ENCODE results near the gene UBL4A. TPM values are rescaled to one million over a fixed set of nuclear protein-coding genes. Genes with fewer than 3 reads are reported as not detected.

Gene UBL4A
- total RNA-seq, 1 experiment from 2014 or later, result 37.4 TPM

DNA sequence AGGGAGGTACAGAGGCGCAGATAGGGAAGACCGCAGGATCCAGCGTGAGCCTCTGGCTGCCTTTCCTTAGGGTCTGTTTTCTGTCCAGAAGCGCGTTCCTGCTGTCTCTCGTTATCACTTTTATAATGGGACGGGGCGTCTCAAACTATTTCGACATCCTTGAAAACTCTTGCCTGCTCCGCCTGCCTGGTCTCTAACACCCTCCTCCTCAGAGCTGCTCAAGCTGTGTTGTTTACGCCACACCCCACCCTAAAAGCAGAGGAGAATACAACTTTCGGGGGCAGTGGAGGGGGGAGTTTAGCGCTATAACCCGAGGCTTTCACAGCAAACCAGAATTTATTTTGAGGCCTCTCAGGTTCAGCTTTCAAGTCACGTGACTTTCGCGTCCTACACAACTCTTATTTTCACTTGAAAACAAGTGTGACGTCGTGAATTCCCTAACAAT is 30.3 kb upstream of the UBL4A start:
- BruUV-seq (replicated peaks), result TSS peak; percentile 89
- no peaks in the 10 kb centered on the region for H4K20me1 ChIP-seq (ENCODE audit: insufficient read depth)
- no peaks in the 10 kb centered on the region for H3K9me2 ChIP-seq (ENCODE audit: insufficient read depth)
- CTCF ChIA-PET, result no interaction called here
- intact Hi-C loops (cut with micrococcal nuclease), result no loop called here
- H3K79me2 ChIP-seq (ENCODE audit: insufficient read depth, low read length), result no peaks in the 10 kb centered on the region
- H3K4me3 ChIP-seq (replicated peaks in 1 of 2; ENCODE audit: low read depth in 1 of 2, low read length in 2 of 2), result peak overlapping the region; percentile 44 to 70
- peak overlapping the region; percentile 78 for H3K4me2 ChIP-seq (ENCODE audit: low read length)
- ATAC-seq (peak; percentile 2; the same call in 1 of the 2 replicates), DNase-seq (ENCODE audit: low read depth, low spot score) (no peak)
- TF ChIP-seq POLR2A (IDR thresholded peaks at IDR 0.05; ENCODE audit: borderline replicate concordance, extremely low read depth, insufficient read depth, insufficient read length), result peak; percentile 5
- no peak for TF ChIP-seq FOSL1 (IDR thresholded peaks at IDR 0.05; ENCODE audit: low read depth)
- peak overlapping the region; percentile 51 for H3K9ac ChIP-seq (ENCODE audit: low read length)
- RAD21 ChIA-PET (ENCODE audit: low non-redundant PET in 1 of 2, low total read pairs in 2 of 2, uncharacterized antibody in 2 of 2, unreplicated experiment in 2 of 2), result no interaction called here
- H3K36me3 ChIP-seq (ENCODE audit: control insufficient read depth in 1 of 2, insufficient read depth in 2 of 2, low read length in 2 of 2), result no peaks in the 10 kb centered on the region
- H2AFZ ChIP-seq (ENCODE audit: low read depth, low read length, poor library complexity, severe bottlenecking), result no peak overlapping the region
- H3K27me3 ChIP-seq (ENCODE audit: insufficient read depth, low read length), result no peaks in the 10 kb centered on the region
- POLR2A ChIA-PET, result no interaction called here
- no peaks in the 10 kb centered on the region for H3K9me3 ChIP-seq (ENCODE audit: control insufficient read depth in 1 of 2, insufficient read depth in 1 of 2, low read depth in 1 of 2, low read length in 2 of 2)
- peak overlapping the region; percentile 49 for H3K27ac ChIP-seq (ENCODE audit: low read depth, low read length)
- peaks cover 5 to 10% of the 10 kb centered on the region in 2 experiments; a peak in 3 of 4 replicates for H3K4me1 ChIP-seq (ENCODE audit: control insufficient read depth in 1 of 2, insufficient read depth in 2 of 2, low read length in 2 of 2)

DNA sequence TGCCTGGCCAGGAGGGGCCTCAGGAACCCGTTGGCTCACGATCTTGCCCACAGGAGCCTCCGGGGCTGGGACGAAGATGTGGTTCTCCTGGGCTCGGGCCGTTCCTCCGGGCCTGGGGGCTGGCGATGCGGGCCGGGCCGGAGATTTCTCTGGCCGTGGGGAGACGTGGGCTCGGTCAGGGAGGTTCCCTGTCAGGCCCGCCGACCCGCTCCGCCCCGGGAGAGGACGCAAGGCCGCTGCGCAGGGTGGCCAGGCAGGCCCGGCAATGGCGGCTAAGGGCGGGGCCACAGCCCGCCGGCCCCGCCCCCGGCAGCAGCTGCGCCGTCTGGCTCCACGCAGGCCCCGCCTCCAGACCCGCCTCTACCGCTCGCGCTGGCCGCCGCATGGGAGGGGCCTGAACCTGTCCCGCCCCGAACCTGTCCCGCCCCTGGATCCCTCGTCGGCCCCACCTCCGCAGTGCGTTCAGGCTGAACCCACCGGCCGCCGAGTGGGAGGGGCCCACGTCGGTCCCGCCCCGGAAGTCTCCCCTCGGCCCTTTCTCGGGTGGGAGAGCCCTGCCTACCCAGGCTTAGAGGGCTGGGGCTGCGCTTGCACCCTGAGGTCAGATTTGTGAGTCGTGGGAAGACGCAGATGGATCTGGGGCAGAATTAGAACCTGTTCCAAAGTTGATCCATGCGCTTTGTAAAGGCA is 29.7 kb upstream of the UBL4A start, which contains the start of gene FAM3A:
TSS of gene FAM3A (minus strand) at position 267 of the 690 bp plus-strand sequence. CDS start 460 bp downstream, outside the sequence.
- intact Hi-C loops (cut with micrococcal nuclease), result no loop called here
- Histone ChIP-seq H3K27me3 (ENCODE audit: insufficient read depth, low read length) (no peaks in the 10 kb centered on the region), H2AFZ (ENCODE audit: low read depth, low read length, poor library complexity, severe bottlenecking) (no peak within 1 kb of the TSS), H3K9ac (ENCODE audit: low read length) (peak within 1 kb of the TSS; percentile 72), H3K27ac (ENCODE audit: low read depth, low read length) (peak within 1 kb of the TSS; percentile 79), H3K36me3 (ENCODE audit: control insufficient read depth in 1 of 2, insufficient read depth in 2 of 2, low read length in 2 of 2) (no peaks in the 10 kb centered on the region), H3K4me2 (ENCODE audit: low read length) (peak within 1 kb of the TSS; percentile 84), H3K9me3 (ENCODE audit: control insufficient read depth in 1 of 2, insufficient read depth in 1 of 2, low read depth in 1 of 2, low read length in 2 of 2) (no peaks in the 10 kb centered on the region), H3K4me1 (ENCODE audit: control insufficient read depth in 1 of 2, insufficient read depth in 2 of 2, low read length in 2 of 2) (peaks cover 5 to 10% of the 10 kb centered on the region in 2 experiments; a peak in 3 of 4 replicates), H3K4me3 (replicated peaks in 1 of 2; ENCODE audit: low read depth in 1 of 2, low read length in 2 of 2) (peak within 1 kb of the TSS; percentile 65 to 70), H3K79me2 (ENCODE audit: insufficient read depth, low read length) (no peaks in the 10 kb centered on the region), H3K9me2 (ENCODE audit: insufficient read depth) (no peaks in the 10 kb centered on the region), H4K20me1 (ENCODE audit: insufficient read depth) (no peaks in the 10 kb centered on the region)
- TF ChIP-seq POLR2A (IDR thresholded peaks at IDR 0.05; ENCODE audit: borderline replicate concordance, extremely low read depth, insufficient read depth, insufficient read length), result peak; percentile 36
- TF ChIP-seq EGR1 (IDR thresholded peaks at IDR 0.05; ENCODE audit: low read depth), result peak; percentile 56
- TF ChIP-seq JUND (IDR thresholded peaks at IDR 0.05), result no peak
- TF ChIP-seq ZFX (IDR thresholded peaks at IDR 0.05), result peak; percentile 73
- TF ChIP-seq YY1 (IDR thresholded peaks at IDR 0.05; ENCODE audit: extremely low read depth, insufficient replicate concordance, low read depth, low read length), result peak; percentile 69
- TF ChIP-seq EZH2phosphoT487 (IDR thresholded peaks at IDR 0.05; ENCODE audit: borderline replicate concordance), result no peak
- TF ChIP-seq SIN3A (IDR thresholded peaks at IDR 0.05; ENCODE audit: low read depth), result no peak; the same call in 1 of the 2 replicates
- TF ChIP-seq POLR2AphosphoS5 (IDR thresholded peaks at IDR 0.05; ENCODE audit: low read depth, low read length), result peak; percentile 75
- no peak for TF ChIP-seq ZBTB33 (IDR thresholded peaks at IDR 0.05; ENCODE audit: extremely low read depth, insufficient replicate concordance, low read length)
- CTCF ChIA-PET, result no interaction called here
- ATAC-seq (peak; percentile 96), DNase-seq (ENCODE audit: low read depth, low spot score) (peak; percentile 65)
- RAD21 ChIA-PET (ENCODE audit: low non-redundant PET in 1 of 2, low total read pairs in 2 of 2, uncharacterized antibody in 2 of 2, unreplicated experiment in 2 of 2), result no interaction called here
- BruUV-seq (replicated peaks), result no TSS peak
- POLR2A ChIA-PET, result interaction anchor here (1.0 kb wide), 1 partner anchor 25 kb away, joined by 3 read pairs; the partner anchor contains the start of gene SLC10A3
